CD4-positive, alpha-beta T cell treated with Interleukin-6 for 4 hours (primary cell): ENCODE data around the gene MAP2.

Experiments used
- DNase-seq: peaks from one replicate; pipeline ENCODE4 v3.0.0-alpha.2; 2020; ENCODE audit warnings: mixed read lengths

MAP2 gene

GRCh38 chr2:209423562-209424198, at the start of gene MAP2:
MAP2 (plus strand) TSS chr2:209424047; CDS start chr2:209653171, 229,124 bp downstream.
- DNase-seq: peak; percentile 50

- no peak for DNase-seq
Measured at GRCh38 chr2:209376686-209377085, 47.2 kb upstream of the MAP2 start.

- no peak for DNase-seq
Measured at GRCh38 chr2:209380293-209380692, 43.6 kb upstream of the MAP2 start.

DNA sequence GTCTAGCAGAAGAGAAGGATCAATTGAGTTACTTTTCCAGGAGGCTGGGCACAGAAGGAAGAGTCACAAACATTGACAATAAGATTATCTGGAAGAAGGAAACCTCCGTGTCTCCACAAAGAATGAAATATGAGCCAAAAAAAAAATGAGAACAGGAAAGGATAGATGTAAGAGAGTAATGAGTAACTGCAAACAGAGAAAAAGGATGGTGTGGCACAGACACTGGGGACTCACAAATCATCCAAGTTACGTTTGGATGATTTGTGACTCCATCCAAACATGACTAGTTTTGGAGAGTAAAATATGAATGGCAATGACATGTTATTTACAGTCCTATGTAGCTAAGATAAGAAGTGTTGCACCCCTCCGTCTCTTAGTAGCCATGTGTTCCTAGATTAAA, 42.8 kb upstream of the MAP2 start:
- DNase-seq: no peak

DNA sequence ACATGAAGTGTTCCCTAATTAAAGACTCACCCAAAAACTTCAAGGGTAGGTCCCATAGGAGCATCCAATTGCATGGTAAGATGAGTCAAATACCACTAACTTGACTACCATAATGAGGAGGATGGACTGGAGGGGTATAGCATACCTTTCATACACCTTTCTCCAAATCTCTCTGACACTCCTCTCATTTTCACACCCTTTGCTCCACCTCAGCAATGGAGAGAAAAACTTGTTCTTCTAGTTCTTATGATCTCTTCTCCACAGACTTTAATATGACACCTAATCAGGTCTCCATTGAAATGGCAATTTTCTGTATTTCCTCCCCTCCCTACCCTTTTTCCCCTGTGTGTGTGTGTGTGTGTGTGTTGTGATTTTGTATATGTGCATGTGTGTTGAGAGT, 41.1 kb upstream of the MAP2 start:
- no peak for DNase-seq

DNA sequence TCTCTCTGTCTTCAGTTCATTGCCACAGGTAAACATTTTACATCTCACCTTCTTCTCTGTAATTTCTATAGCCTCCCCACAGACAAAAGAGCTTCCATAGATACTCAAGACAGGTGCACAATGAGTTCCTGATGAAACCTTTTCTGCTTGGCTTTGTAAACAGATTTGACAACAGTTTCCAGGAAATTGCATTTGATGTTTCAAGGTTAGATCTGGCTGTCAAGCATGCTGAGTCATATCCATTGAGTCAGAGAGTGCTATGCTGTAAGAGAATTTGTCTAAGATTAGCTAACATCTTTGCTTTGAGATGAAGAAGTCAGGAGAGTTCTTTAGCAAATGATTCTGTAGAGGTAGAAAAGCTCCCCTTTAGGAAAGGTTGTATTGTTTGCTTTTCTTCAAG, 40.6 kb upstream of the MAP2 start:
- DNase-seq: no peak

DNA sequence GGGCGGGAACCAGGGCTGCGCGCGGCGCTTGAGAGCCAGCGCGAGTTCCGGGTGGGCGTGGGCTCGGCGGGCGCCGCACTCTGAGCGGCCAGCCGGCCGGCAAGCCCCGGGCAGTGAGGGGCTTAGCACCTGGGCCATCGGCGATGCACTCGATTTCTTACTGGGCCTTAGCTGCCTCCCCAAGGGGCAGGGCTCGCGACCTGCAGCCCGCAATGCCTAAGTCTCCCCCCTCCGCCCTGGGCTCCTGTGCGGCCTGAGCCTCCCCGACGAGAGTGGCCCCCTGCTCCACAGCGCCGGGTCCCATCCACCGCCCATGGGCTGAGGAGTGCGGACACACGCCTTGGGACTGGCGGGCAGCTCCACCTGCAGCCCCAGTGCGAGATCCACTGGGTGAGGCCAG, 36.5 kb upstream of the MAP2 start:
- DNase-seq: no peak

GRCh38 chr2:209388446-209389037, 35.3 kb upstream of the MAP2 start:
- DNase-seq: no peak

GRCh38 chr2:209389171-209389618, 34.7 kb upstream of the MAP2 start:
- no peak for DNase-seq

DNA sequence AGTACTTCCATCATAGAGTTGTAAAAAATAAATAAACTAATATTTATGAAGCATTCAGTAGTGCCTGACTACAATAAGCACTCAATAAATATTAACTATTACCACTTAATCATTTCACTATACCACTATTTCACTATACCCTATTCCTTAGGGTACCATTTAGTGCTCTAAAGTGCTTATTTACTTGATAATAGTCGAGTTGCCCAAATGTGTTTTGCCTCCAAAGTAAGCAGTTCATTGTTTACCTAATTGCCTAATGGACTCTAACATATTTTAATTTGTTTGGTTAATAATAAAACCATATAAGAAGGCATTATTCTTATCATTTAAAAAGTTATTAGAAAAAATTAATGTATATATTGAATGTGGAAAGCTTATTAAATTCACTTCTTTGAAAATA, 33.0 kb upstream of the MAP2 start:
- DNase-seq: no peak

- no peak for DNase-seq
Measured at GRCh38 chr2:209391776-209392401, 32.0 kb upstream of the MAP2 start.

DNA sequence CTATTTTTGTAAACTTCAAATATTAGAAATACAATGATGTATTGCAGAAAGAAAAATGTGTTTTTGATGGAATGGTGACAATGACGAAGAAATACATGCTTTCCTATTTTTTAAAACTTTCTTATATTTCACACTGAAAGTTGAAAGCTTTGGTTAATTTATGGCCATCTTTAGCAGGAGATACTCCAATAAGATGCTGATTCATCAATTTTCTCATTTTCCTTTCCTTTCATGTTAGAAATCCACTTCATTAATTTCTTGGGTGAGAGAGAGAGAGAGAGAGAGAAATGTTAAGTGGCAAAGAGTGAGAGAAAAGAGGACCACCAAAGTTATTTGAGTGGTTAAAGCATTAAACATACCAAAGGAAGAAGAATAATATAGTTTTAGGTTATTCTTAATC, 28.6 kb upstream of the MAP2 start:
- DNase-seq: no peak

GRCh38 chr2:209395652-209396051, 28.2 kb upstream of the MAP2 start:
- DNase-seq: no peak

- no peak for DNase-seq
Measured at GRCh38 chr2:209398463-209398862, 25.4 kb upstream of the MAP2 start.

DNA sequence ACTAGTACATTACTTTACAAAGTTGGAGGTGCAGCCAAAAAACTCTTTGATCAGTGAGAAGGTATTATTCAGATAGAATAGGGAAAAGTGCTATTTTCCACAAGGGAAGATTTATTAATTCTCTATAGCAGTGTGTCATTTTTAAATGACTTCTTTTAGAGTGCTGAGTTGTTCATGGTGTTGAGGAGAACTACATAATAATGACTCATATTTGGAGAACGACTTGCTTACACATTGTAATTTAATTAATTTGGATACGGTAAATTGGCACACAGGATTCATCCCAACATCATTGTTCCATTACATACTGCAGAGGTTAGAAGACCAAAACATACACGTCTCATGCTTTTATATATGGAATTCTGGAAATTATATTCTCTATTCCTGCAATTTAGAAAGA, 22.1 kb upstream of the MAP2 start:
- DNase-seq: no peak

DNA sequence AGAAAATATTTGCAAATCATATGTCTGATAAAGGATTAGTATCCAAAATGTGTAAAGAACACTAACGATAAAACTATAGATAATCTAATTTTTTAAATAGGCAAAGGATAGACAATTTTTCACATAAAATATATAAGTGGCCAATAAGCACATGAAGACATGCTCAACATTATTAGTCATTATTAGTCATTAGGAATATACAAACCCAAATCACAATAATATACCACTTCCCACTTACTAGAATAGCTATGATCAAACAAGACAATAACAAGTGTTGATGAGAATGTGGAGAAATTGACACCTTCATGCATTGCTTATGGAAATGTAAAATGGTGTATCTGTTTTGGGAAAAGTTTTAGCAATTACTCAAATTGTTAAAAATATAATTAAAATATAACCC, 12.6 kb upstream of the MAP2 start:
- DNase-seq: no peak

DNA sequence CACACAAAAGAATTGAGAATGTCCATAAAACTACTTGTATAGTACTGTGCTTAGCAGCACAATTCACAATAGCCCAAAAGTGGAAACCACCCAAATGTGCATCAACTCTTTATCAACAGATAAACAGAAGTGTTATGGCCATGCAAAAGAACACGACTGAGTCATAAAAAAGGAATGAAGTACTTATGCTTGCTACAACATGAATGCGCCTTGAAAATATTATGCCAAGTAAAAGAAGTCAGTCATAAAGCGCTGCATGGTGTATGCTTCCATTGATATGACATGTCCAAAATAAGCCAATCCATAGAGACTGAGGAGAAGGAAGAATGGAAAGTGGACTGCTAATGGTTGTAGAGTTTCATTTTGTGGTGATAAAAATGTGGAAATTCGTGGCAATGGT, 12.1 kb upstream of the MAP2 start:
- no peak for DNase-seq

DNA sequence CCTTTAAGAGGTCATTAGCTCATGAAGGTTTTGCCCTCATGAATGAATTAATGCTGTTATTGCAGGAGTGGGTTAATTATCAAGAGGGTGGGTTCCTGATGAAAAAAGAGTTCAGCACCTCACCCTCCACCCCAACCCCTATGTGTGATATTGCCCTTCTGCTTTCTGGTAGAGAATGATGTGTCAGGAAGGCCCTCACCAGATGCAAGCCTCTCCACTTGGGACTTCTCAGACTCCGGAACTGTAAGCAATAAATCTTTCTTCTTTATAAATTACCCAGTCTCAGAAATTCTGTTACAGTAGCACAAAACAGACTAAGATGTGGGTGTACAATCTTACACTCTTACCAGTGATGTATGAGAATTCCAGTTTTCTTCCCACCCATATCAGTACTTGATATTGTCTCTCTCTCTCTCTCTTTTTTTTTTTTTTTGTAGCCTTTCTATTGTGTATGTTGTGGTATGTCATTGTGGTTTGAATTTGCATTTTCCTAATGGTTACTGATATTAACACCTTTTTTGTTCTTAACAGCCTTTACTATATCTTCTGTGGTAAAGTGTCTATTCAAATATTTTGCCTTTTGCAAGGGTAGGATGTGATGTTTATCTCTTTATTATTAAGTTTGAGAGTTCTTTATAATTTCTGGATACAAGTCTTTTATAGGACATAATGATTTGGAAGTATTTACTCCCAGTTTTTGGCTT, 10.4 kb upstream of the MAP2 start:
- no peak for DNase-seq

DNA sequence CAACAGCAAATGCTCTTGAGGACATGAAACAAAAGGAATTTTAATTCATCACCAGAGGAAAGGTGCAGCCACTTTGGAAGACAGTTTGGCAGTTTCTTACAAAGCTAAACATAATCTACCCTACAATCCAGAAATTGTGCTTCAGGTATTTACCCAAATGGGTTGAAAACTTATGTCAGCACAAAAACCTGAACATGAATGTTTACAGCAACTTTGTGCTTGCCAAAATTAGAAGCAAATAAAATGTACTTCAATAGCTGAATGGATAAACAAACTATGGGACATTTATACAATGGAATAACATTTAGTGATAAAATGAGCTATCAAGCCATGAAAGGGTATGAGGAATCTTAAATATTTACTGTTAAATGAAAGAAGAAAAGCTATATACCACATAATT, 6.9 kb upstream of the MAP2 start:
- DNase-seq: no peak

DNA sequence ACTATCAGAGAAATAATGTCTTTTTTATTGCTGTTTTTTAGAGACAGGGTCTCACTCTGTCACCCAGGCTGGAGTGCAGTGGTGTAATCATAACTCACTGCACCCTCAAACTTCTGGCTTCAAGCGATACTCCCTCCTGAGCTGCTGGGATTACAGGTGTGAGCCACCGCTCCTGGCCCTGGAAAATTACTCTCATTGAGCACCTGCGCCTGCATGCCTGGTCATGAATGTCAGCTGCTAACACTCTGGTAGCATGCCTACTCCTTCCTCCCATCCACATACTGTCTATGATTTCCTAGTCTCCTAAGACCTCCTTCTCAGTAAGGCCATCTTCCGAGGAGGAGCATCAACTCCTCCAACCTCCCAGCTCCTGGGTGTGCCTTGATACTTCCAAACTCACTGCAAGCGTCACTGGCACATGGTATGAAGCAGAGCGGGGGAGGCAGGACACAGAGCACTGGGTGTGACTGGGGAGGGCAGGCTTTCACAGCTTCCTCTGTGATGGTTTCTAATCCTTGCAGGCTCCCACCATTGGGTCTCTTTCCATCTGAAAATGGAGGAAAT, 1.6 kb upstream of the MAP2 start:
- DNase-seq: no peak

GRCh38 chr2:209424199-209424701, 403 bp downstream of the MAP2 start:
- DNase-seq: no peak

- DNase-seq: no peak
Measured at GRCh38 chr2:209424781-209425470, 1.1 kb downstream of the MAP2 start.
